Thoracic aorta (tissue), 2 donors: ENCODE results near the gene DLG1. TPM values are rescaled to one million over a fixed set of nuclear protein-coding genes. Genes with fewer than 3 reads are reported as not detected.

Source experiments
- ATAC-seq: fragments of 150-250 bp; one replicate; pipeline ENCODE4 v1.8.0; 2017; ENCODE audit warnings: low read depth; ENCODE audit not compliant: insufficient number of reproducible peaks, low FRiP score
- DNase-seq: peaks from one replicate; pipeline ENCODE4 v3.0.0-alpha.2; 2020; ENCODE audit warnings: low spot score
- H3K27ac ChIP-seq, 2 donors: fragments of 200-600 bp; sonication (generic); 1 replicate in 1 of 2; 2 replicates in 1 of 2; pipeline ENCODE4 v1.5.1; 2016; ENCODE audit warnings: mild to moderate bottlenecking in 2 of 2, moderate library complexity in 2 of 2
- H3K27me3 ChIP-seq: fragments of 200-600 bp; sonication (generic); replicated peaks from 2 replicates; pipeline ENCODE4 v1.6.0; 2016; ENCODE audit warnings: mild to moderate bottlenecking; ENCODE audit not compliant: insufficient read depth
- H3K36me3 ChIP-seq: fragments of 200-600 bp; sonication (generic); one replicate; pipeline ENCODE4 v1.5.1; 2016
- H3K4me1 ChIP-seq, 2 donors: fragments of 200-600 bp; sonication (generic); 1 replicate in 1 of 2; 2 replicates in 1 of 2; pipeline versions ENCODE4 v1.5.1 to v1.6.0; 2016; ENCODE audit warnings: low read depth in 2 of 2, mild to moderate bottlenecking in 1 of 2; ENCODE audit not compliant: control insufficient read depth in 1 of 2
- H3K4me3 ChIP-seq: fragments of 200-600 bp; sonication (generic); 2 replicates; pipeline ENCODE4 v1.5.1; 2016; ENCODE audit warnings: mild to moderate bottlenecking
- H3K9me3 ChIP-seq: fragments of 200-600 bp; sonication (generic); 2 replicates; pipeline ENCODE4 v1.5.1; 2016
- CTCF ChIP-seq: fragments of 200-600 bp; sonication (generic); IDR thresholded peaks from one replicate; pipeline ENCODE4 v1.5.1; 2019; ENCODE audit warnings: antibody characterized with exemption
- total RNA-seq, 2 donors: library from RNA; depleted of rRNA; stranded (reverse); fragments of >200 nt; gene quantifications; one replicate each; pipeline versions ENCODE4 v1.1.0 to v1.2.3, GENCODE V29; 2016

DLG1 gene
- total RNA-seq, 2 donors from 2014 or later: 46.4 to 67.8 TPM

- H3K27ac ChIP-seq: no peak overlapping the region
- H3K27me3 ChIP-seq: no peaks in the 10 kb centered on the region
- H3K36me3 ChIP-seq: no peaks in the 10 kb centered on the region
- ATAC-seq: no peak
- no peak overlapping the region for H3K4me3 ChIP-seq
- no peak for DNase-seq
- no peaks in the 10 kb centered on the region for H3K4me1 ChIP-seq
- peaks cover 17% of the 10 kb centered on the region for H3K9me3 ChIP-seq
- TF ChIP-seq CTCF: no peak
Observed at GRCh38 chr3:197242784-197243432, 55.5 kb downstream of the DLG1 start.

GRCh38 chr3:197241173-197241572, 57.2 kb downstream of the DLG1 start:
- Histone ChIP-seq H3K36me3 (no peaks in the 10 kb centered on the region), H3K9me3 (peaks cover 17% of the 10 kb centered on the region), H3K4me3 (no peak overlapping the region), H3K4me1 (no peaks in the 10 kb centered on the region), H3K27me3 (no peaks in the 10 kb centered on the region), H3K27ac (no peak overlapping the region)
- no peak for ATAC-seq
- no peak for TF ChIP-seq CTCF
- DNase-seq: no peak

GRCh38 chr3:197239857-197240256, 58.6 kb downstream of the DLG1 start:
- H3K36me3 ChIP-seq: no peaks in the 10 kb centered on the region
- TF ChIP-seq CTCF: no peak
- H3K4me1 ChIP-seq: no peaks in the 10 kb centered on the region
- no peak overlapping the region for H3K27ac ChIP-seq
- DNase-seq: no peak
- no peak for ATAC-seq
- no peaks in the 10 kb centered on the region for H3K27me3 ChIP-seq
- H3K4me3 ChIP-seq: no peak overlapping the region
- peaks cover 24% of the 10 kb centered on the region for H3K9me3 ChIP-seq

GRCh38 chr3:197238842-197239241, 59.6 kb downstream of the DLG1 start:
- H3K36me3 ChIP-seq: no peaks in the 10 kb centered on the region
- TF ChIP-seq CTCF: no peak
- no peak for ATAC-seq
- H3K27me3 ChIP-seq: no peaks in the 10 kb centered on the region
- H3K4me3 ChIP-seq: no peak overlapping the region
- no peaks in the 10 kb centered on the region for H3K4me1 ChIP-seq
- peaks cover 24% of the 10 kb centered on the region for H3K9me3 ChIP-seq
- no peak for DNase-seq
- no peak overlapping the region for H3K27ac ChIP-seq

- no peak for ATAC-seq
- H3K36me3 ChIP-seq: no peaks in the 10 kb centered on the region
- TF ChIP-seq CTCF: no peak
Observed at GRCh38 chr3:197237897-197238296, 60.5 kb downstream of the DLG1 start.

More at GRCh38 chr3:197237897-197238296, 60.5 kb downstream of the DLG1 start:
- H3K9me3 ChIP-seq: peaks cover 17% of the 10 kb centered on the region
- no peak for DNase-seq
- no peaks in the 10 kb centered on the region for H3K4me1 ChIP-seq
- H3K27me3 ChIP-seq: no peaks in the 10 kb centered on the region
- H3K4me3 ChIP-seq: no peak overlapping the region
- no peak overlapping the region for H3K27ac ChIP-seq
